GM19324 (cell line): ENCODE results near the gene INTU.

Experiments
- ATAC-seq: cut with Tn5 transposase; IDR thresholded peaks from one replicate; pipeline ENCODE4 v1.9.1; 2021; ENCODE audit warnings: mild to moderate bottlenecking, moderate library complexity; ENCODE audit not compliant: unreplicated experiment, low FRiP score

The INTU gene

GRCh38 chr4:127734976-127735375, 102.2 kb downstream of the INTU start:
- ATAC-seq = no peak

- no peak for ATAC-seq
These were observed 104.5 kb downstream of the INTU start for GRCh38 chr4:127737295-127737694.

GRCh38 chr4:127741247-127741646, 108.5 kb downstream of the INTU start:
- no peak for ATAC-seq

- no peak for ATAC-seq
These were observed 115.1 kb downstream of the INTU start for GRCh38 chr4:127747883-127748282.

- no peak for ATAC-seq
These were observed 116.2 kb downstream of the INTU start for GRCh38 chr4:127748957-127749356.

- no peak for ATAC-seq
These were observed 124.1 kb downstream of the INTU start for GRCh38 chr4:127756906-127757305.

- peak; percentile 73 for ATAC-seq
These were observed 126.6 kb downstream of the INTU start for GRCh38 chr4:127759228-127759820.

- ATAC-seq = no peak
These were observed 127.1 kb downstream of the INTU start for GRCh38 chr4:127759893-127760292.

- no peak for ATAC-seq
These were observed 138.9 kb downstream of the INTU start for GRCh38 chr4:127771535-127772275.

- no peak for ATAC-seq
These were observed 140.3 kb downstream of the INTU start for GRCh38 chr4:127772769-127773671.

GRCh38 chr4:127775843-127776242, 143.1 kb downstream of the INTU start:
- no peak for ATAC-seq
